Measurements from ENCODE around the gene CYREN. TPM values are rescaled to one million over a fixed set of nuclear protein-coding genes. Genes with fewer than 3 reads are reported as not detected.

The CYREN gene
- total and polyA plus RNA-seq, 2 experiments from 2014 or later, result 22.7 to 70.6 TPM

GRCh38 chr7:135117096-135117495, 53.4 kb downstream of the CYREN start (continued):
- TF ChIP-seq CTCF (conservative IDR thresholded peaks at IDR 0.05; ENCODE audit: low read depth in 2 of 2) (no peak), EZH2phosphoT487 (IDR thresholded peaks at IDR 0.05; ENCODE audit: unreplicated experiment) (no peak), CREB1 (CRISPR knock-in tag; IDR thresholded peaks at IDR 0.05; ENCODE audit: low read depth) (no peak)

Small RNA genes lying within 50 kb of the gene (microRNA-seq; reads per million reads assigned to microRNA genes)
- gene MIR6509, result not detected

Small RNA genes lying within 50 kb of the gene (small RNA-seq; reads per million reads assigned to genes)
- gene MIR6509 (ENCODE audit: low replicate concordance), result not detected

Other genes starting within 250 kb of the CYREN start
- gene AGBL3, start 184.2 kb downstream of the CYREN start, total RNA-seq (2014; rRNA removed; shearing (Covaris generic)), result 3.2 and 4.5 TPM in 2 replicates
- 5.6 and 5.9 TPM in 2 replicates for gene AGBL3, start 184.2 kb downstream of the CYREN start, polyA plus RNA-seq (2016; fragmentation: Nextera tagmentation; extraction: Ambion mirVana)
- gene TMEM140, start 22.6 kb downstream of the CYREN start, total RNA-seq (2014; rRNA removed; shearing (Covaris generic)), result not detected in 2 replicates
- 1.3 and 2.7 TPM in 2 replicates for gene TMEM140, start 22.6 kb downstream of the CYREN start, polyA plus RNA-seq (2016; fragmentation: Nextera tagmentation; extraction: Ambion mirVana)
- gene WDR91, start 40.8 kb upstream of the CYREN start, total RNA-seq (2014; rRNA removed; shearing (Covaris generic)), result 9.7 and 32.6 TPM in 2 replicates
- 5.4 and 5.8 TPM in 2 replicates for gene WDR91, start 40.8 kb upstream of the CYREN start, polyA plus RNA-seq (2016; fragmentation: Nextera tagmentation; extraction: Ambion mirVana)
- gene STRA8, start 63.1 kb upstream of the CYREN start, total RNA-seq (2014; rRNA removed; shearing (Covaris generic)), result not detected in 2 replicates
- not detected in 2 replicates for gene STRA8, start 63.1 kb upstream of the CYREN start, polyA plus RNA-seq (2016; fragmentation: Nextera tagmentation; extraction: Ambion mirVana)